ENCODE data around the gene RNPEPL1.

The RNPEPL1 gene

DNA sequence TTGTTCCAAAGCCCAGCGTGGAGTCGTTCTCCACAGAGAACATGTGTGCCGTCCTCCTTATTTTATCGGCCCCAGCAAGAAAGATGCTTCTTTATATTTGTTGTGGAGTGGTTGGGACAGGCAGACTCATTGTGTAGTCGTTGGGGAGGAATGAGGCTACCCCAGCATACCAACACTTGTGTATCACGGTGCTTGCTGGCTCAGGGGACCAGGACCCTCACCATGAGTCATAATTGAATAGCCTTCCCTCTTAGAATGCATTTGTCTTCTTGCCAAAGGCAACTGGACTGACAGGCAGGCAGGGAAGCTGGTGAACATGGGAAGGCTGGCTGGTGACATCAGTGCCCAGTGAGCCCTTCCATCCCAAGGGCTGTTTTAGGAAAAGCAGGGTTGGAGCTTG is 22.9 kb downstream of the RNPEPL1 start:
- H2AK5ac ChIP-seq (ENCODE audit: low read length), result no peak overlapping the region

DNA sequence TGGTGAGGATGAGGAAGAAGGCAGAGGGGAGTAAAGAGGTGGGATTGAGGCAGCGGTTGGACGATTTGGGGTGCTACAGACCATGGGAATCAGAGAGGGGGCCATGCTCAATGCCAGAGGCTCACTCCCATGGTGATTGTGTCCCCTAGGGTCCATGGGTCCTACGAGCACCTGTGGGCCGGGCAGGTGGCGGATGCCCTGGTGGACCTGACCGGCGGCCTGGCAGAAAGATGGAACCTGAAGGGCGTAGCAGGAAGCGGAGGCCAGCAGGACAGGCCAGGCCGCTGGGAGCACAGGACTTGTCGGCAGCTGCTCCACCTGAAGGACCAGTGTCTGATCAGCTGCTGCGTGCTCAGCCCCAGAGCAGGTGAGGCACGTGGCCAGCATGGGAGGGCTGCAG is 23.5 kb downstream of the RNPEPL1 start:
- no peaks in the 10 kb centered on the region for H3K27me3 ChIP-seq (ENCODE audit: insufficient read depth, low read length, poor library complexity)
- H2BK15ac ChIP-seq (replicated peaks; ENCODE audit: low read depth), result no peak overlapping the region
- H3K4me3 ChIP-seq (ENCODE audit: low read length), result no peak overlapping the region
- no peak overlapping the region for H3K18ac ChIP-seq (ENCODE audit: low read length)
- no peak overlapping the region for H2BK120ac ChIP-seq (ENCODE audit: low read depth, low read length)
- H3K79me2 ChIP-seq (ENCODE audit: control insufficient read depth, insufficient read depth, low read length), result peaks cover 13% of the 10 kb centered on the region
- no peak overlapping the region for H3K56ac ChIP-seq (ENCODE audit: low read length)
- H3K4ac ChIP-seq (ENCODE audit: low read depth, low read length), result no peak overlapping the region
- no peak overlapping the region for H3K23ac ChIP-seq (ENCODE audit: low read length)
- H2AK5ac ChIP-seq (ENCODE audit: low read length), result no peak overlapping the region
- H3K9ac ChIP-seq (ENCODE audit: low read length), result no peak overlapping the region
- H4K5ac ChIP-seq (ENCODE audit: low read length), result no peak overlapping the region
- DNase-seq, result no peak
- peaks cover 7% of the 10 kb centered on the region for H3K4me1 ChIP-seq (ENCODE audit: control insufficient read depth, low read depth, low read length)
- H3K79me1 ChIP-seq (ENCODE audit: low read length), result peaks cover 15% of the 10 kb centered on the region
- no peak overlapping the region for H4K8ac ChIP-seq (ENCODE audit: low read depth, low read length)
- H3K4me2 ChIP-seq (ENCODE audit: low read length), result no peak overlapping the region
- no peak overlapping the region for H2BK5ac ChIP-seq (ENCODE audit: low read length)
- H3K36me3 ChIP-seq (ENCODE audit: control insufficient read depth, insufficient read depth, low read length), result peaks cover 2% of the 10 kb centered on the region
- no peak overlapping the region for H3K27ac ChIP-seq (ENCODE audit: low read depth, low read length)
- no CpG with 5 or more reads among the region's 13 CpGs for WGBS (ENCODE audit: extremely low coverage, insufficient coverage, low lambda C conversion rate)

More for the DNA sequence above, 22.9 kb downstream of the RNPEPL1 start:
- H3K9ac ChIP-seq (ENCODE audit: low read length), result no peak overlapping the region
- H2BK15ac ChIP-seq (replicated peaks; ENCODE audit: low read depth), result no peak overlapping the region
- H3K79me1 ChIP-seq (ENCODE audit: low read length), result peaks cover 15% of the 10 kb centered on the region
- no peak overlapping the region for H4K5ac ChIP-seq (ENCODE audit: low read length)
- no peak overlapping the region for H3K56ac ChIP-seq (ENCODE audit: low read length)
- no peak overlapping the region for H2BK120ac ChIP-seq (ENCODE audit: low read depth, low read length)
- H3K27me3 ChIP-seq (ENCODE audit: insufficient read depth, low read length, poor library complexity), result no peaks in the 10 kb centered on the region
- H3K4ac ChIP-seq (ENCODE audit: low read depth, low read length), result no peak overlapping the region
- H2BK5ac ChIP-seq (ENCODE audit: low read length), result no peak overlapping the region
- no peak overlapping the region for H3K23ac ChIP-seq (ENCODE audit: low read length)
- no peak overlapping the region for H3K4me2 ChIP-seq (ENCODE audit: low read length)
- no peak for DNase-seq
- H3K79me2 ChIP-seq (ENCODE audit: control insufficient read depth, insufficient read depth, low read length), result peaks cover 13% of the 10 kb centered on the region
- no peak overlapping the region for H3K27ac ChIP-seq (ENCODE audit: low read depth, low read length)
- peaks cover 2% of the 10 kb centered on the region for H3K36me3 ChIP-seq (ENCODE audit: control insufficient read depth, insufficient read depth, low read length)
- no CpG with 5 or more reads among the region's 6 CpGs for WGBS (ENCODE audit: extremely low coverage, insufficient coverage, low lambda C conversion rate)
- H4K8ac ChIP-seq (ENCODE audit: low read depth, low read length), result no peak overlapping the region
- peaks cover 7% of the 10 kb centered on the region for H3K4me1 ChIP-seq (ENCODE audit: control insufficient read depth, low read depth, low read length)
- H3K18ac ChIP-seq (ENCODE audit: low read length), result no peak overlapping the region
- no peak overlapping the region for H3K4me3 ChIP-seq (ENCODE audit: low read length)

DNA sequence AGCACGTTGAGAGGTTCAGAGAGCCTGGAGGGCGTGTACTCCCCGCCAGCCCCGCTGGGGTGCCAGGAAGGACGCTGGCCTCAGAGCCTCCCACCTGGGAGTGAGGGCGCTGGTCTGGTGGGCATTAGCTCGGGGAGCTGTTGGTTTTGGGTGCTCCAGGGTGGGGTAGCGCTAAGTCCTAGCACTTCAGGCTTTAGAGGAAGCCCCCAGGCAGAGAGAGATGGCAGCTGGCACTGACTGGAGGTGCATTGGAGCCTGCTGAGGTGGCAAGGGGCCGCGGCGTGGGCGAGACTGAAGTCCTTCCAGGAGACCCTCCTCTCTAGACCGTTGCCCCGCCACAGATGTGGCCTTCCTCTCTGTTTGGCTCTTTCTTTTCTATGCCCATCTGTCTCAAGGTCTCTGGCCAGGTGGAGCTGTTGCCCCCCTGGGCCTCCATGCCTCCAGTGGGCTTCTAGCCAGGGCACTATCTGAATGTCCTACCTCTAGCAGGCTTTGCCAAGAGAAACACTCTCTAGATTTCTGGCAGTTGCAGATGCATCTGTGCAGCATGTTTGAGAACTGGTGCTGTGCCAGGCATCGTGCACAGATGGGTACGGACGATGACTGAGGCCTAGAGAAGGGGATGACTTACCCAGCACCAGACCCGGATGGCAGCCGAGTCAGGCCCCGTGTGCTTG is 24.9 kb downstream of the RNPEPL1 start:
- Histone ChIP-seq H3K23ac (ENCODE audit: low read length) (no peak overlapping the region), H4K5ac (ENCODE audit: low read length) (no peak overlapping the region), H4K8ac (ENCODE audit: low read depth, low read length) (no peak overlapping the region), H3K56ac (ENCODE audit: low read length) (no peak overlapping the region), H2AK5ac (ENCODE audit: low read length) (no peak overlapping the region), H2BK120ac (ENCODE audit: low read depth, low read length) (no peak overlapping the region), H3K4me1 (ENCODE audit: control insufficient read depth, low read depth, low read length) (no peaks in the 10 kb centered on the region), H3K27ac (ENCODE audit: low read depth, low read length) (no peak overlapping the region), H3K36me3 (ENCODE audit: control insufficient read depth, insufficient read depth, low read length) (peaks cover 2% of the 10 kb centered on the region), H3K79me1 (ENCODE audit: low read length) (peaks cover 9% of the 10 kb centered on the region), H3K79me2 (ENCODE audit: control insufficient read depth, insufficient read depth, low read length) (peaks cover 5% of the 10 kb centered on the region), H3K4me3 (ENCODE audit: low read length) (no peak overlapping the region), H3K27me3 (ENCODE audit: insufficient read depth, low read length, poor library complexity) (no peaks in the 10 kb centered on the region), H3K18ac (ENCODE audit: low read length) (no peak overlapping the region), H3K4ac (ENCODE audit: low read depth, low read length) (no peak overlapping the region), H2BK15ac (replicated peaks; ENCODE audit: low read depth) (no peak overlapping the region), H3K9ac (ENCODE audit: low read length) (no peak overlapping the region), H2BK5ac (ENCODE audit: low read length) (no peak overlapping the region), H3K4me2 (ENCODE audit: low read length) (no peak overlapping the region)
- no CpG with 5 or more reads among the region's 20 CpGs for WGBS (ENCODE audit: extremely low coverage, insufficient coverage, low lambda C conversion rate)
- DNase-seq, result no peak

DNA sequence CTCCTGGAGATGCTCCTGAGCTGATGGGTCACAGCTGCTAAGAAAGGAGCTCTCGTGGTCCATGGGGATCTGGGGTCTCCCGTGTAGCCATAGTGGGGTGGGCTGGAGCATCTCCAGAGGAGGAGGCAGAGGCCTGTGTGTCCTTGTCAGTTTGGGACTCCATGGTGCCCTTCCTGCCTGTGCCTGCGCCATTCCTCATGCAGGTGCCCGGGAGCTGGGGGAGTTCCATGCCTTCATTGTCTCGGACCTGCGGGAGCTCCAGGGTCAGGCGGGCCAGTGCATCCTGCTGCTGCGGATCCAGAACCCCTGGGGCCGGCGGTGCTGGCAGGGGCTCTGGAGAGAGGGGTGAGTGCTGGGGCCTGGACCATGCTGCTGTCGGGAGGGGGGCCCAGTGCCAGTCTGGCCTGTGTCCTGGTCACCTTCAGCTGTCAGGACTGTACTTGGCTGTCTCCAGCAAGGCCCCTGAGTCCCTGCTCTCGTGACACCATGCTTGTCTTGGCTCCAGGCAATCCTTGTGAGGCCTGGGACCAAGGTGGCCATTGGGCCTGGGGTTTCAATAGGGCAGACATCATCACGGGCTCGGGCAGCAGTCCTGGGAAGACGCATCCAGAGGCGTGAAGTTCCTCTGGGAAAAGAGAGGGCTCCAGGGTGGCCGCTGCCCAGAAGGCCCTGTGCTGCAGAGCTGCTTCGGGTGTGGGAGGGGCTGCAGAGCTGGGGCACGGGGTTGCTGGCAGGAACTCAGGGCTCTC is 25.6 kb downstream of the RNPEPL1 start:
- no peak overlapping the region for H2BK5ac ChIP-seq (ENCODE audit: low read length)
- H3K56ac ChIP-seq (ENCODE audit: low read length), result no peak overlapping the region
- no peak overlapping the region for H3K18ac ChIP-seq (ENCODE audit: low read length)
- H2BK15ac ChIP-seq (replicated peaks; ENCODE audit: low read depth), result no peak overlapping the region
- no peaks in the 10 kb centered on the region for H3K27me3 ChIP-seq (ENCODE audit: insufficient read depth, low read length, poor library complexity)
- no CpG with 5 or more reads among the region's 19 CpGs for WGBS (ENCODE audit: extremely low coverage, insufficient coverage, low lambda C conversion rate)
- no peak overlapping the region for H3K9ac ChIP-seq (ENCODE audit: low read length)
- no peak overlapping the region for H3K27ac ChIP-seq (ENCODE audit: low read depth, low read length)
- no peak overlapping the region for H4K8ac ChIP-seq (ENCODE audit: low read depth, low read length)
- H3K23ac ChIP-seq (ENCODE audit: low read length), result no peak overlapping the region
- no peak overlapping the region for H3K4me3 ChIP-seq (ENCODE audit: low read length)
- H3K79me1 ChIP-seq (ENCODE audit: low read length), result peaks cover 3% of the 10 kb centered on the region
- H3K4ac ChIP-seq (ENCODE audit: low read depth, low read length), result no peak overlapping the region
- H4K5ac ChIP-seq (ENCODE audit: low read length), result no peak overlapping the region
- H2BK120ac ChIP-seq (ENCODE audit: low read depth, low read length), result no peak overlapping the region
- no peak overlapping the region for H3K4me2 ChIP-seq (ENCODE audit: low read length)
- DNase-seq, result no peak
- no peaks in the 10 kb centered on the region for H3K79me2 ChIP-seq (ENCODE audit: control insufficient read depth, insufficient read depth, low read length)
- H3K4me1 ChIP-seq (ENCODE audit: control insufficient read depth, low read depth, low read length), result no peaks in the 10 kb centered on the region
- H3K36me3 ChIP-seq (ENCODE audit: control insufficient read depth, insufficient read depth, low read length), result peaks cover 2% of the 10 kb centered on the region
- no peak overlapping the region for H2AK5ac ChIP-seq (ENCODE audit: low read length)

DNA sequence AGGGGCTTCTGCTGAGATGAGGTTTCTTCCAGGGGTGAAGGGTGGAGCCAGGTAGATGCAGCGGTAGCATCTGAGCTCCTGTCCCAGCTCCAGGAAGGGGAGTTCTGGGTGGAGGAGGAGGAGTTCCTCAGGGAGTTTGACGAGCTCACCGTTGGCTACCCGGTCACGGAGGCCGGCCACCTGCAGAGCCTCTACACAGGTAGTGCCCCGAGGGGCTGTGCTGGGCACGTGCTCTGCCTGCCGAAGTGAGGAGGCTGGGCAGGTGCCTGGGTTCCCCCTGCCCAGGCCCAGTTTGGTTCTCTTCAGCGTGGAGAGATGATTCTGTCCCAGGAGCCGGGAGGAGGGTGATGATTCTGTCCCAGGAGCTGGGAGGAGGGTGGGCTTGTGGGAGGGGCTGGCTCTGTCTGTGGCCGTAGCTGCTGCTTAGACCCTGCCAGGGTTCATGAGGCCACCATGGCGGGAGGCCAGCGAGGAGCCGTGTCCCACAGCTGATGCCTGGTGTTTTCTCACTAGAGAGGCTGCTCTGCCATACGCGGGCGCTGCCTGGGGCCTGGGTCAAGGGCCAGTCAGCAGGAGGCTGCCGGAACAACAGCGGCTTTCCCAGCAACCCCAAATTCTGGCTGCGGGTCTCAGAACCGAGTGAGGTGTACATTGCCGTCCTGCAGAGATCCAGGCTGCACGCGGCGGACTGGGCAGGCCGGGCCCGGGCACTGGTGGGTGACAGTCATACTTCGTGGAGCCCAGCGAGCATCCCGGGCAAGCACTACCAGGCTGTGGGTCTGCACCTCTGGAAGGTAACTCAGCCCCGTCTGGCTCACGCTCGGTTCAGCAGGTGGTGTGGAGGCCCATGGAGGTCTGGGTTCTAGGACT is 26.5 kb downstream of the RNPEPL1 start:
- Histone ChIP-seq H2AK5ac (ENCODE audit: low read length) (no peak overlapping the region), H4K5ac (ENCODE audit: low read length) (no peak overlapping the region), H3K36me3 (ENCODE audit: control insufficient read depth, insufficient read depth, low read length) (peaks cover 2% of the 10 kb centered on the region), H2BK5ac (ENCODE audit: low read length) (no peak overlapping the region), H3K18ac (ENCODE audit: low read length) (no peak overlapping the region), H3K27me3 (ENCODE audit: insufficient read depth, low read length, poor library complexity) (no peaks in the 10 kb centered on the region), H4K8ac (ENCODE audit: low read depth, low read length) (no peak overlapping the region), H2BK15ac (replicated peaks; ENCODE audit: low read depth) (no peak overlapping the region), H2BK120ac (ENCODE audit: low read depth, low read length) (no peak overlapping the region), H3K56ac (ENCODE audit: low read length) (no peak overlapping the region), H3K79me2 (ENCODE audit: control insufficient read depth, insufficient read depth, low read length) (no peaks in the 10 kb centered on the region), H3K27ac (ENCODE audit: low read depth, low read length) (no peak overlapping the region), H3K4me1 (ENCODE audit: control insufficient read depth, low read depth, low read length) (no peaks in the 10 kb centered on the region), H3K79me1 (ENCODE audit: low read length) (peaks cover 3% of the 10 kb centered on the region), H3K9ac (ENCODE audit: low read length) (no peak overlapping the region), H3K4ac (ENCODE audit: low read depth, low read length) (no peak overlapping the region), H3K4me3 (ENCODE audit: low read length) (no peak overlapping the region), H3K23ac (ENCODE audit: low read length) (no peak overlapping the region), H3K4me2 (ENCODE audit: low read length) (no peak overlapping the region)
- no CpG with 5 or more reads among the region's 34 CpGs for WGBS (ENCODE audit: extremely low coverage, insufficient coverage, low lambda C conversion rate)
- DNase-seq, result no peak
